ENCODE results near the gene OSBPL6.

DNA sequence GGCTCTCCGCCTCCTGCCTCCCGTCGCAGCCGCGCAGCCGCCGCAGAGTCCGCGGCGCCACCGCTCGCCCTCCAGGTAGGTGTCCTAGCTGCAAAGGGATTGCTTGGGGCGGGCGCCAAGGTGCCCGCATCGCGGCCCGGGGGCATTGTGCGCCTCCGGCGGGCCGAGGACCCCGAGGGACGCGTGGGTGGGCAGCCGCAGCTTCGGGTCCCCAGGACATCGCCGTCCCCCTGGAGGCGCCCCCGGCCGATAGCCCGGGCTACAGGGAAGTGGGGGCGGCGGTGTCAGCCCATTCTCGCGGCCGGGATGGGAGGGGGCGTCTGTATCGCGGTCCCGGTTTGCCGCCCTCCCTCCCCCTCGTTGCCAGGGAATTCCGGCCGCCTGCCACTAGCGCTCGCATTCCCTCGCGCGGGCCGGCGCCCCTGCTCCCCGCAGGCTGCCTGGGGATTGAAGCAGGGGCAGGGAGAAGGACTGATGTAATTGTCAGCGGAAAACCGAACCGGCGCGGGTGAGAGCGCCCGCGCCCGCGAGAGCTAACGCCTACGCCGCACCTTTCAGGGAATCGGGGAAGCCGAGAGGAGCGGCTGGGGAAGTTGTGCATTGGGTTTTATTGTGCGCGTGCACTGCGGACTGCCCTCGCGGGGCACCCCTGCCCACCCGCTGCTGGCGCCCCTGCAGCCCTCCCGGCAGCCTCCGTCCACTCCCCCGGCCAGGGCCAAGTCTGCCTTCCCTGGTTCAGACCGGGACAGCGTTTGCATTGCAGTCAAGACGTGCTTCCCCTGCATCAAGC is 483 bp downstream of the OSBPL6 start:
- no peak for TF ChIP-seq ZFP3 (CRISPR knock-in tag; IDR thresholded peaks at IDR 0.05)
- TF ChIP-seq SNAI2 (CRISPR knock-in tag; IDR thresholded peaks at IDR 0.05): no peak
- TF ChIP-seq, protein P1, sequence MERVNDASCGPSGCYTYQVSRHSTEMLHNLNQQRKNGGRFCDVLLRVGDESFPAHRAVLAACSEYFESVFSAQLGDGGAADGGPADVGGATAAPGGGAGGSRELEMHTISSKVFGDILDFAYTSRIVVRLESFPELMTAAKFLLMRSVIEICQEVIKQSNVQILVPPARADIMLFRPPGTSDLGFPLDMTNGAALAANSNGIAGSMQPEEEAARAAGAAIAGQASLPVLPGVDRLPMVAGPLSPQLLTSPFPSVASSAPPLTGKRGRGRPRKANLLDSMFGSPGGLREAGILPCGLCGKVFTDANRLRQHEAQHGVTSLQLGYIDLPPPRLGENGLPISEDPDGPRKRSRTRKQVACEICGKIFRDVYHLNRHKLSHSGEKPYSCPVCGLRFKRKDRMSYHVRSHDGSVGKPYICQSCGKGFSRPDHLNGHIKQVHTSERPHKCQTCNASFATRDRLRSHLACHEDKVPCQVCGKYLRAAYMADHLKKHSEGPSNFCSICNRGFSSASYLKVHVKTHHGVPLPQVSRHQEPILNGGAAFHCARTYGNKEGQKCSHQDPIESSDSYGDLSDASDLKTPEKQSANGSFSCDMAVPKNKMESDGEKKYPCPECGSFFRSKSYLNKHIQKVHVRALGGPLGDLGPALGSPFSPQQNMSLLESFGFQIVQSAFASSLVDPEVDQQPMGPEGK (CRISPR knock-in tag; IDR thresholded peaks at IDR 0.05; ENCODE audit: borderline replicate concordance): no peak
- no peak; the same call in 1 of the 2 replicates for TF ChIP-seq TCF4 (CRISPR knock-in tag; IDR thresholded peaks at IDR 0.05; ENCODE audit: borderline replicate concordance)
- TF ChIP-seq OSR1 (CRISPR knock-in tag; IDR thresholded peaks at IDR 0.05): no peak
- no peak for TF ChIP-seq BACH2 (CRISPR knock-in tag; IDR thresholded peaks at IDR 0.05; ENCODE audit: borderline replicate concordance)
- TF ChIP-seq ZNF70 (CRISPR knock-in tag; IDR thresholded peaks at IDR 0.05): no peak
- TF ChIP-seq, protein P2, sequence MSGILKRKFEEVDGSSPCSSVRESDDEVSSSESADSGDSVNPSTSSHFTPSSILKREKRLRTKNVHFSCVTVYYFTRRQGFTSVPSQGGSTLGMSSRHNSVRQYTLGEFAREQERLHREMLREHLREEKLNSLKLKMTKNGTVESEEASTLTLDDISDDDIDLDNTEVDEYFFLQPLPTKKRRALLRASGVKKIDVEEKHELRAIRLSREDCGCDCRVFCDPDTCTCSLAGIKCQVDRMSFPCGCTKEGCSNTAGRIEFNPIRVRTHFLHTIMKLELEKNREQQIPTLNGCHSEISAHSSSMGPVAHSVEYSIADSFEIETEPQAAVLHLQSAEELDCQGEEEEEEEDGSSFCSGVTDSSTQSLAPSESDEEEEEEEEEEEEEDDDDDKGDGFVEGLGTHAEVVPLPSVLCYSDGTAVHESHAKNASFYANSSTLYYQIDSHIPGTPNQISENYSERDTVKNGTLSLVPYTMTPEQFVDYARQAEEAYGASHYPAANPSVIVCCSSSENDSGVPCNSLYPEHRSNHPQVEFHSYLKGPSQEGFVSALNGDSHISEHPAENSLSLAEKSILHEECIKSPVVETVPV (CRISPR knock-in tag; IDR thresholded peaks at IDR 0.05): no peak
- no peak for TF ChIP-seq RARB (CRISPR knock-in tag; IDR thresholded peaks at IDR 0.05)
